ENCODE results near the gene ARHGEF28.

DNA sequence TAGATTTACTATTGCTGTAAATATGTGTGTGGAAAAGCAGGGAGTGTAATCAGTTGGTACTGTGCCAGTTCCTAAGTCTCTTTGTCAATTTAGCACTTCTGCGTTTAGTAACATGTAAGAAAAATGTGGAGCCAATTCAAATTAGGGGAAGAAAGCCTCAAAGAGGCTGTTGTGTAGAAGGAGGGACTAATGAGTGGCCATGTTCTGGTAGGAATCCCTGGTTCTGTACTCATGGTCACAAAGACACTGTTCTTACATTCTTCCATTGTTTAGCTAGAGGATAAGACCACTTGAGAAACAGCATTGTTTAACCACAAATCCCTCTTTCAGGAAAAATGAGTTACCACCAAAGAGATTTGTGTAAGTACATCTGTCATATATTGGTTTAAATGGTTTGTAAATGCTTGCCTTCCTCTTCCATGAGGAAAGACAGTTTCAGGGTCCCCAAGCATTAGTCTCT, 14.9 kb downstream of the ARHGEF28 start:
- TF ChIP-seq, protein P1, sequence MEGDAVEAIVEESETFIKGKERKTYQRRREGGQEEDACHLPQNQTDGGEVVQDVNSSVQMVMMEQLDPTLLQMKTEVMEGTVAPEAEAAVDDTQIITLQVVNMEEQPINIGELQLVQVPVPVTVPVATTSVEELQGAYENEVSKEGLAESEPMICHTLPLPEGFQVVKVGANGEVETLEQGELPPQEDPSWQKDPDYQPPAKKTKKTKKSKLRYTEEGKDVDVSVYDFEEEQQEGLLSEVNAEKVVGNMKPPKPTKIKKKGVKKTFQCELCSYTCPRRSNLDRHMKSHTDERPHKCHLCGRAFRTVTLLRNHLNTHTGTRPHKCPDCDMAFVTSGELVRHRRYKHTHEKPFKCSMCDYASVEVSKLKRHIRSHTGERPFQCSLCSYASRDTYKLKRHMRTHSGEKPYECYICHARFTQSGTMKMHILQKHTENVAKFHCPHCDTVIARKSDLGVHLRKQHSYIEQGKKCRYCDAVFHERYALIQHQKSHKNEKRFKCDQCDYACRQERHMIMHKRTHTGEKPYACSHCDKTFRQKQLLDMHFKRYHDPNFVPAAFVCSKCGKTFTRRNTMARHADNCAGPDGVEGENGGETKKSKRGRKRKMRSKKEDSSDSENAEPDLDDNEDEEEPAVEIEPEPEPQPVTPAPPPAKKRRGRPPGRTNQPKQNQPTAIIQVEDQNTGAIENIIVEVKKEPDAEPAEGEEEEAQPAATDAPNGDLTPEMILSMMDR (conservative IDR thresholded peaks at IDR 0.05; ENCODE audit: low read length): no peak
- TF ChIP-seq EZH2phosphoT487 (IDR thresholded peaks at IDR 0.05; ENCODE audit: borderline replicate concordance, low read depth, low read length): no peak

All from OCI-LY7 (cell line).